Calu3 (cell line): ENCODE results near the gene GNAT1. TPM values are rescaled to one million over a fixed set of nuclear protein-coding genes. Genes with fewer than 3 reads are reported as not detected.

Experiments used
- BruUV-seq: library from RNA; stranded (reverse); fragments of 400-500 nt; replicated peaks from 2 replicates; lab custom pipeline; 2021; lab: Mats Ljungman, UMichigan
- CTCF ChIA-PET: fragments of 300-600 bp; sonication (Branson Sonifier 250); formaldehyde crosslinking; loops from one replicate; lab custom pipeline; 2022; ENCODE audit warnings: antibody characterized with exemption; lab: Charles Lee
- DNase-seq: peaks from one replicate; pipeline ENCODE4 v3.0.0; 2022
- H3K27ac Mint-ChIP-seq: one replicate; pipeline ENCODE4 v1.8.0; 2022; ENCODE audit warnings: mixed read lengths; ENCODE audit not compliant: unreplicated experiment
- H3K27me3 Mint-ChIP-seq: one replicate; pipeline ENCODE4 v1.8.0; 2022; ENCODE audit warnings: mixed read lengths; ENCODE audit not compliant: unreplicated experiment
- H3K36me3 Mint-ChIP-seq: one replicate; pipeline ENCODE4 v1.8.0; 2022; ENCODE audit warnings: mild to moderate bottlenecking, moderate library complexity, mixed read lengths; ENCODE audit not compliant: insufficient read depth, unreplicated experiment
- H3K4me1 Mint-ChIP-seq: one replicate; pipeline ENCODE4 v1.8.0; 2022; ENCODE audit warnings: mild to moderate bottlenecking, low read depth, mixed read lengths; ENCODE audit not compliant: unreplicated experiment
- H3K4me3 Mint-ChIP-seq: one replicate; pipeline ENCODE4 v1.8.0; 2022; ENCODE audit warnings: mild to moderate bottlenecking, low read depth, moderate library complexity, mixed read lengths; ENCODE audit not compliant: unreplicated experiment
- H3K9me3 Mint-ChIP-seq: one replicate; pipeline ENCODE4 v1.8.0; 2022; ENCODE audit warnings: low read depth, mixed read lengths; ENCODE audit not compliant: unreplicated experiment
- intact Hi-C: fragments of 100-400 bp; cut with micrococcal nuclease; formaldehyde crosslinking; loops from one replicate; pipeline ENCODE4 v1.10.0; 2022; ENCODE audit not compliant: unreplicated experiment
- total RNA-seq: library from RNA; stranded (reverse); gene quantifications from 2 replicates; pipeline ENCODE4 v1.2.3, GENCODE V29; 2022
- TF ChIP-seq, protein P1 (sequence below): fragments of 200-600 bp; IDR thresholded peaks from one replicate; pipeline ENCODE4 v1.8.0; 2022; ENCODE audit warnings: antibody characterized with exemption; ENCODE audit not compliant: unreplicated experiment

GNAT1 gene
- total RNA-seq, 1 experiment from 2014 or later = not detected

DNA sequence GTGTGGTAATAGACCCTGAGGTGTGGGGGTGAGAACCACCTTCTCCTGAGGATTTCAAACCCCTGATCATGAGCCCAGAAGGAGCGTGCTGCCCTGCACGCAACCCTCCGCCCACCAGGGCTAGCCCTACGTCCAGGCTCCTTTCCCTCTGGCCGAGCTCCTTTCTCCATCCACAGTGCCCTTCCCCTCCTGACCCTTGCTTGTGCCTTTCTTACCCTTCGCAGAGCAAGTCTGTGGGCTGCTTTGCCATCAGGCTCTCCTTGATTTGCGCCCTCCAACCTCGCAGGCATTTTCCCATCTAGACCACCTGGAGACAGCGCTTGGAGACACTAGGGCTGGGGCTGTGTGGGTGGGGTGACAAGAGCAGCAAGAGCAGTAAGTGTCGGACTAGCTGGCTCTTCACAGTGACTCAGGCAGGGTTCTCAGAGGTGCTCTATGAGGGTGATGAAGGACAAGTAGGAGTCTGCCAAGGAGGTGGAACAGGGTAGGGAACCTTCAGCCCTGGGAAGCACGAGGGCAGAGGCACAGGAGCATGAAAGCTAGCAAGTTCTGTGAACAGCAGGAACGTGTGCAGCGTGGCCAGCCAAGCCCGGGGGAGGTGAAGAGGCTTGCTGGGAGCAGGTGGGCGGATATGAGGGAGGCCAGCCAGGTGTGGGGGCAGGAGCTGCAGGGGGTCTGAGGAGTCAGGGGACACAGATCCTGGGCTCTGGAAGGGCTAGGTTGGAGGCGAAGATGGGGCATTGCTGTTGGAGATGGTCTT, 11.1 kb downstream of the GNAT1 start:
- Mint-ChIP-seq H3K27ac (no peak overlapping the region), H3K9me3 (no peaks in the 10 kb centered on the region), H3K36me3 (no peaks in the 10 kb centered on the region), H3K27me3 (peaks cover 55% of the 10 kb centered on the region), H3K4me3 (no peak overlapping the region), H3K4me1 (no peaks in the 10 kb centered on the region)
- CTCF ChIA-PET = interaction anchor here (1.1 to 1.2 kb wide), 2 partner anchors 13 to 23 kb away, joined by 3 to 4 read pairs; no protein-coding TSS in a partner anchor
- DNase-seq = no peak
- TF ChIP-seq, protein P1, sequence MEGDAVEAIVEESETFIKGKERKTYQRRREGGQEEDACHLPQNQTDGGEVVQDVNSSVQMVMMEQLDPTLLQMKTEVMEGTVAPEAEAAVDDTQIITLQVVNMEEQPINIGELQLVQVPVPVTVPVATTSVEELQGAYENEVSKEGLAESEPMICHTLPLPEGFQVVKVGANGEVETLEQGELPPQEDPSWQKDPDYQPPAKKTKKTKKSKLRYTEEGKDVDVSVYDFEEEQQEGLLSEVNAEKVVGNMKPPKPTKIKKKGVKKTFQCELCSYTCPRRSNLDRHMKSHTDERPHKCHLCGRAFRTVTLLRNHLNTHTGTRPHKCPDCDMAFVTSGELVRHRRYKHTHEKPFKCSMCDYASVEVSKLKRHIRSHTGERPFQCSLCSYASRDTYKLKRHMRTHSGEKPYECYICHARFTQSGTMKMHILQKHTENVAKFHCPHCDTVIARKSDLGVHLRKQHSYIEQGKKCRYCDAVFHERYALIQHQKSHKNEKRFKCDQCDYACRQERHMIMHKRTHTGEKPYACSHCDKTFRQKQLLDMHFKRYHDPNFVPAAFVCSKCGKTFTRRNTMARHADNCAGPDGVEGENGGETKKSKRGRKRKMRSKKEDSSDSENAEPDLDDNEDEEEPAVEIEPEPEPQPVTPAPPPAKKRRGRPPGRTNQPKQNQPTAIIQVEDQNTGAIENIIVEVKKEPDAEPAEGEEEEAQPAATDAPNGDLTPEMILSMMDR = no peak
- no TSS peak for BruUV-seq
- intact Hi-C loops = no loop called here

DNA sequence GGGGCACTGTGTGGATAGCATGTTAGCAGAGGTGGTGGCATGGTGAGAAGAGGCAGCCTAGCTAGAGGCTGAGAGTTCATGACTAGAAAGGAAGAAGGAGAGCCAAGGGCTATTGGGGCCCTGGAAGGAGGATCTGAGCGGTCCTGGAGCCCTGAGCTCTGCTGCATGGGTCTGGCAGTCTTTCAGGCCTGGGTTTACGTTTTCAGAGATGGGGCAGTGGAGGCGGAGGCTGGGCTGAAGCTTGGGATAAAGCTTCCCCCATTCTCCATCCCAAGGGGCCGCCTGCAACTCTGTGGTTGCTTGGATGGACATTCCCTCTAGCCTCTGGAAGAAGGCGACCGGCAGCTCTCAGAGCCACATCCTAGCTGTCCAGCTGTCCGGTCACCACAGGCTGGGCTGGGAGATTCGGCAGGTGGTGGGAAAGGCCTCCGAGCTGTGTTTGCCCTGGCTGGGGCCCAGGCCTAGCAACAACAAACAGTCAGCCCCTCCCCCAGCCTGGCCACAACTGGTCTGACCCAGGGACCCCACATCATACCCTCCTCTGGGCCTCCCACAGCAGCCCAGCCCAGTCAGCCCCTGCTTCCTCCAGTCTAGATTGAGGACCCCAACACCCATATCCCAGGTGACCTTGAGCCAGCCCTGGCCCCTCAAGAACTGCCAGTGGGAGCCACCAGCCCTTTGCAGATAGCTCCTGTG, 11.9 kb downstream of the GNAT1 start:
- intact Hi-C loops = no loop called here
- H3K4me3 Mint-ChIP-seq = no peak overlapping the region
- no peak overlapping the region for H3K27ac Mint-ChIP-seq
- CTCF ChIA-PET = interaction anchor here (1.1 to 1.2 kb wide), 2 partner anchors 13 to 23 kb away, joined by 3 to 4 read pairs; no protein-coding TSS in a partner anchor
- no TSS peak for BruUV-seq
- TF ChIP-seq, protein P1 = no peak
- H3K4me1 Mint-ChIP-seq = no peaks in the 10 kb centered on the region
- no peak for DNase-seq
- H3K27me3 Mint-ChIP-seq = peaks cover 59% of the 10 kb centered on the region
- no peaks in the 10 kb centered on the region for H3K9me3 Mint-ChIP-seq
- no peaks in the 10 kb centered on the region for H3K36me3 Mint-ChIP-seq

DNA sequence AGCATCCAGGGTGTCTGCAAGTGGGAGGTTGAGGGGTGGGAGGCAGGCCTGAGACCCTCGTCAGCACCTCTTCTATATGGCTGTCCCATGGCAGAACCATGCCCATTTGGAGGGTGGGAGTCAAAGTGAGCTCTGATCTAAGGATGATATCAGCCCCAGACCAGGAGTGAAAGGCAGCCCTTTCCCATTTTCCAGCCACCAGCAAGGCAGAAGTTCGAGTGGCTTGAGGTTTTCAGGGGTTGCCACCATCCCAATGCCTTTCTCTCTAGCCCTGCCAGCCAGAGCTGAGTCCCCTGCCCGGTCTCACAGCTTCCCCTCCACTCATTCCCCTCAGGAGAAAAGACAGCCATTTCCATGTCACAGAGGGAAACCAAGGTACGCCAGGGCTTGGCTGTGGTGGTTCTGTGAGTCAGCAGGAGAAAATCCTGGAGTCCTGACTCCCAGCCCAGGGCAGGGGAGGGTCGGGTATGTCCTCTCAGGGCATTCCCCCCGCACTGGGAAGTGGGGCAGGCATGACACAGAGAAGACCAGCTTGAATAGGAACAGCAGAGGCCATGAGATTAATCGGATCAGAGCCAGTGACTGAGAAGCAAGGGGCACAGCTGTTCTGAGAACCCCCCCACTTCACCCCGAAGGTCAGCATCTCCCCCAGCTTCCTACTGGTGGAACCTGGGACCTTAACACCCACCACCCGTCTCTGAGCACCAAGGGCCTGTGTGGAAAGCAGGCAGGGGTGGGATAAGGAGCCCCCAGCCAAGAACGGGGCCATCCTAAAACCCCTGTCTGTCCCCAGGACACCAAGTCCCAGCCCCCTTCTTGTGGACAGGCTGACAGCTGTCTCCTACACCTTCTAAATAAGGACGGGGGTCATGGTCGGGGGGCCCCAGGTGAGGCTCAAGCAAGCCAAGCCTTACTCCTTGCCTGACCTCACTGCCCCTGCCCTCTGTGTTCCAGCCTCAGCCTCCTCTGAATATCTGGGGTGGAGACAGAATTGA, 12.7 kb downstream of the GNAT1 start:
- no TSS peak for BruUV-seq
- CTCF ChIA-PET = interaction anchor here (1.1 to 1.2 kb wide), 2 partner anchors 22 kb away, joined by 3 to 4 read pairs; no protein-coding TSS in a partner anchor
- Mint-ChIP-seq H3K27me3 (peaks cover 68% of the 10 kb centered on the region), H3K27ac (no peak overlapping the region), H3K36me3 (no peaks in the 10 kb centered on the region), H3K9me3 (no peaks in the 10 kb centered on the region), H3K4me3 (no peak overlapping the region), H3K4me1 (no peaks in the 10 kb centered on the region)
- intact Hi-C loops = no loop called here
- TF ChIP-seq, protein P1 = no peak
- DNase-seq = no peak
